Upper lobe of right lung (tissue), 1 donor: ENCODE data around the gene EXOSC7. TPM values are rescaled to one million over a fixed set of nuclear protein-coding genes. Genes with fewer than 3 reads are reported as not detected.

ENCODE experiments used
- ATAC-seq: fragments of 200-7000 bp; cut with Tn5 transposase; one replicate; pipeline ENCODE4 v1.9.1; 2020; ENCODE audit warnings: mild to moderate bottlenecking, moderate library complexity
- DNase-seq: peaks from one replicate; pipeline ENCODE4 v3.0.0-alpha.2; 2020
- H3K27ac ChIP-seq: fragments of 200-600 bp; one replicate; pipeline ENCODE4 v1.8.0; 2022
- H3K27me3 ChIP-seq: fragments of 200-600 bp; one replicate; pipeline ENCODE4 v1.8.0; 2022; ENCODE audit warnings: mild to moderate bottlenecking
- H3K36me3 ChIP-seq: fragments of 200-600 bp; one replicate; pipeline ENCODE4 v1.8.0; 2022
- H3K4me1 ChIP-seq: fragments of 200-600 bp; one replicate; pipeline ENCODE4 v1.8.0; 2022
- H3K4me3 ChIP-seq: fragments of 200-600 bp; one replicate; pipeline ENCODE4 v1.8.0; 2022; ENCODE audit warnings: mild to moderate bottlenecking
- H3K9me3 ChIP-seq: fragments of 200-600 bp; one replicate; pipeline ENCODE4 v1.8.0; 2022
- intact Hi-C: fragments of 100-400 bp; cut with DNase I; formaldehyde crosslinking; loops from one replicate; pipeline ENCODE4 v1.11.0; 2022
- total RNA-seq: library from RNA; stranded (reverse); fragmentation: NEBNext Ultra II Directional; extraction: Animal tissue kit (Norgen Biotek cat#: 25700); gene quantifications from one replicate; pipeline ENCODE4 v1.2.1, GENCODE V29; 2021
- TF ChIP-seq, protein P1 (sequence below): fragments of 200-600 bp; IDR thresholded peaks from one replicate; pipeline ENCODE4 v1.8.0; 2022; ENCODE audit warnings: antibody characterized with exemption
- donor health status: DM: no; HTN: yes; CAD: no; lungs with severe emphysema.

EXOSC7 gene
- total RNA-seq, 1 donor from 2014 or later, result 36.2 TPM

DNA sequence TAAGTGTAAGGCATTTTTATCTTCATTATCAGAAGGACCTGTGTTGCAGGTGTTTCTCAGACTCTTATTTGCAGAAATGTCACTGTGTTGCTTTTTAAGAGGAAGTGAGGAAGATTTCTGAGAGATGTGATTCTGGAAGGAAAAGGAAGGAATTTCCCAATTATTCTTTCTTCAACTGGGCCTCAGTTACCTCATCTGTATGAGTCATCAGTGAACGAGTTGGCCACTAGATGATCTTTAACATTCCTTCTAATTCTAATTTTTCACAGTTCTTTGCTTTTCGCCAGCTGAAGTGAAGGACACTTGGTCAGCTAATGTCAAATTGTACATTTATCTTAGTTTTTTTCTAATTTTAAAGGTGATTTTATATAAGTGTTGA, 79.0 kb downstream of the EXOSC7 start:
- H3K27me3 ChIP-seq, result no peaks in the 10 kb centered on the region
- no peaks in the 10 kb centered on the region for H3K9me3 ChIP-seq
- peak overlapping the region; percentile 12 for H3K27ac ChIP-seq
- TF ChIP-seq, protein P1, sequence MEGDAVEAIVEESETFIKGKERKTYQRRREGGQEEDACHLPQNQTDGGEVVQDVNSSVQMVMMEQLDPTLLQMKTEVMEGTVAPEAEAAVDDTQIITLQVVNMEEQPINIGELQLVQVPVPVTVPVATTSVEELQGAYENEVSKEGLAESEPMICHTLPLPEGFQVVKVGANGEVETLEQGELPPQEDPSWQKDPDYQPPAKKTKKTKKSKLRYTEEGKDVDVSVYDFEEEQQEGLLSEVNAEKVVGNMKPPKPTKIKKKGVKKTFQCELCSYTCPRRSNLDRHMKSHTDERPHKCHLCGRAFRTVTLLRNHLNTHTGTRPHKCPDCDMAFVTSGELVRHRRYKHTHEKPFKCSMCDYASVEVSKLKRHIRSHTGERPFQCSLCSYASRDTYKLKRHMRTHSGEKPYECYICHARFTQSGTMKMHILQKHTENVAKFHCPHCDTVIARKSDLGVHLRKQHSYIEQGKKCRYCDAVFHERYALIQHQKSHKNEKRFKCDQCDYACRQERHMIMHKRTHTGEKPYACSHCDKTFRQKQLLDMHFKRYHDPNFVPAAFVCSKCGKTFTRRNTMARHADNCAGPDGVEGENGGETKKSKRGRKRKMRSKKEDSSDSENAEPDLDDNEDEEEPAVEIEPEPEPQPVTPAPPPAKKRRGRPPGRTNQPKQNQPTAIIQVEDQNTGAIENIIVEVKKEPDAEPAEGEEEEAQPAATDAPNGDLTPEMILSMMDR, result no peak
- peaks cover 20% of the 10 kb centered on the region for H3K4me1 ChIP-seq
- ATAC-seq (peak; percentile 41), DNase-seq (no peak)
- no peak overlapping the region for H3K4me3 ChIP-seq
- intact Hi-C loops, result no loop called here
- no peaks in the 10 kb centered on the region for H3K36me3 ChIP-seq

DNA sequence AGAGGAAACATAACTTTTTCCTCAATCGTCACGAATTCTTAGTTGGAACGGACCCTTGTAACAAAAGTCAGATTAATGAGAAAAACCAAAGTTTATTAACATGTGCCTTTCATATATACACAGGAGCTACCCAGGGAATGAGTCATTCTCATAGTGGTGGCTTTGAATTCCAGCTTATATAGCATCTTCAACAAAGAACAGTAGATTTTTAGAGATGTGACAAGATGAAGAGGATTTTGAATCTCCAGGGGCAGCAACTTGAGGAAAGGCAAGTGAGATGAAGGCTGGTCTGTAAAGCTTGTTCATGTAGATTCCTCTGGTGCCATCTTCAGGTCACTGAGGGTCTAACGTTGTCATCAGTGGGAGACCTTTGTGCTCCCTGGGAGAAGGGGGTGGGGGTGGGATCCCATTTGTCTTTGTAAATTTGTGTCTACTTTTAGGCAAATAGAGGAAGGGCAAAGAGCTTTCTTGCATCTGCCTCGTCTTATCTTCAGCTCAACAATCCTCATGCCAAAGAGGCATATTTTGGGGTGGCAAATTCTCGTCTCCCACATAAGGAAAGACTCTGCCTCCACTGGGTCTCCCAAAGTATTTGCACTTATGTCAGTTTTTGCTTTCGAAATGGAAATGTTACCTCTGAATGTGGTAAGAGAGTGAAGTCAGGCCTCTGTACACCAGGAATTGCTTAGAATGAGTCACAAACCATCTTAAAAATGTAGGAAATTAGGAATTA, 79.5 kb downstream of the EXOSC7 start:
- intact Hi-C loops, result no loop called here
- H3K36me3 ChIP-seq, result no peaks in the 10 kb centered on the region
- H3K4me1 ChIP-seq, result peaks cover 20% of the 10 kb centered on the region
- no peak overlapping the region for H3K4me3 ChIP-seq
- TF ChIP-seq, protein P1, result no peak
- no peaks in the 10 kb centered on the region for H3K9me3 ChIP-seq
- ATAC-seq (peak; percentile 65), DNase-seq (no peak)
- peak overlapping the region; percentile 12 for H3K27ac ChIP-seq
- no peaks in the 10 kb centered on the region for H3K27me3 ChIP-seq

DNA sequence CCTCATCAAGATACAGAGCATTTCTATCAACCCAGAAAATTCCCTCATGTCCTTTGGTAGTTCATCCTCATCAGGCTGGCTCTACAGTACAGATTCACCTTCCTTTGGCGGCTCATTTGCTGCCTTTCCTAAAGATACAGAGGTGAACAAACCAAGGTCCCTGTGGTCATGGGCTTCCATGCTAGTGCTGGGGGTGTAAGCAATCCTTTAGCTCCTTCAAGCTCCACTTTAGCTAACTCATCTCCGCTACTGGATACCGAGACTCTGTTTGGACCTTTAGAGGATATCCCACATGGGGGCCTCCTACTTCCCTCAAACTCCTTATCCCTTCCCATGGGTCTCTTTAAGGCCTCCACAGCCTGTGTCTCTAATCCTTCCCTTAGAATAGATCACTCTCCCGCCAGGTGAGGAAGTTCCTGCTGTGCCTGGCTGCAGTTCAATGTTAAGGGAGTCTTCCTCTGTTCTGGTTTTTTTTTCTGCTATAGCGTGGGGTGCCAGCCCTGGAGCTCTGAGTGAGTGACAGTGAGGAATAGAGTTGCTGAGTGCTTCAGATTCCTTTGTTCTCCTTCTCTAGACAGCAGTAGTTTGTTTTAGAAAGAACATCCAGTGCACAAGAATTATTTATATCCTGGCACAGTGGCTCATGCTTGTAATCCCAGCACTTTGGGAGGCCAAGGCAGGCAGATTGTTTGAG, 80.7 kb downstream of the EXOSC7 start:
- H3K9me3 ChIP-seq, result no peaks in the 10 kb centered on the region
- H3K4me1 ChIP-seq, result peaks cover 20% of the 10 kb centered on the region
- no peak for DNase-seq
- intact Hi-C loops, result no loop called here
- H3K27me3 ChIP-seq, result no peaks in the 10 kb centered on the region
- peak overlapping the region; percentile 36 for H3K27ac ChIP-seq
- H3K4me3 ChIP-seq, result no peak overlapping the region
- H3K36me3 ChIP-seq, result no peaks in the 10 kb centered on the region
- ATAC-seq, result peak; percentile 25
- TF ChIP-seq, protein P1, result no peak

DNA sequence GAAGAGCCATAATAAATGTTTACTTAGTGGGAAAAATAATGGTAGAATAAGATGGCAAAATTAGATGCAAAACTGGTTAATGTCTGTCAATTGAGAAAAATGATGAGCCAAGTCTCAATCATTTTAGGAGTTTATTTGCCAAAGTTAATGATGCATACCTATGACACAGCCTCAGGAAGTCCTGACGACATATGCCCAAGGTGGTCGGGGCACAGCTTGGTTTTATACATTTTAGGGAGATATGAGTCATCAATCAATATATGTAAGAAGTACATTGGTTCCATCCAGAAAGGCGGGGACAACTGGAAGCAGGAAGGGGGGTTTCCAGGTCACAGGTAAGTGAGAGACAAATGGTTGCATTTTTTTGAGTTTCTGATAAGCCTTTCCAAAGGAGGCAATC, 81.5 kb downstream of the EXOSC7 start:
- Histone ChIP-seq H3K4me3 (no peak overlapping the region), H3K36me3 (no peaks in the 10 kb centered on the region), H3K4me1 (peaks cover 20% of the 10 kb centered on the region), H3K27me3 (no peaks in the 10 kb centered on the region), H3K9me3 (no peaks in the 10 kb centered on the region), H3K27ac (peak overlapping the region; percentile 36)
- TF ChIP-seq, protein P1, result no peak
- ATAC-seq (no peak), DNase-seq (no peak)
- intact Hi-C loops, result no loop called here

DNA sequence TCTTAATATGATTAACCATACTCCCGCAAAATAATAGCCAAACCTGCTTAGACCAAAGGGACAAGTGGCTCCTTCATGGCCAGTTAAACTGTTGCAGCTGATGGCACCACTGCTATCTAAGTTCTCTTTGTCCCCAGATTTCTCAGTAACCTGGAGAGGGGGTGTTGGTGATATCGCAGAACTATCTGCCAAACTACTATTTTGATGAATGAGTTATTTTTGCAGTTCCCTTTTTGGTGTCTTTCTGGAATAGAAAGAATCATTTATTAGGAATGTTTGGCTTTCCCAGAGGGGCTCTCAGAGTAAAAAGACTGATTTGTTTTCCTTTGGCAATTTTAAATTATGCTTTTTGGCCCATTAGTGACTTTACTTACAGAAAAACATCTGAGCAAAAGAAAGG, 83.1 kb downstream of the EXOSC7 start:
- no peak overlapping the region for H3K27ac ChIP-seq

More for the DNA sequence above, 83.1 kb downstream of the EXOSC7 start:
- no peaks in the 10 kb centered on the region for H3K27me3 ChIP-seq
- no peak for ATAC-seq
- peaks cover 20% of the 10 kb centered on the region for H3K4me1 ChIP-seq
- intact Hi-C loops, result no loop called here
- no peak for DNase-seq
- H3K4me3 ChIP-seq, result no peak overlapping the region
- TF ChIP-seq, protein P1, result no peak
- H3K9me3 ChIP-seq, result no peaks in the 10 kb centered on the region
- no peaks in the 10 kb centered on the region for H3K36me3 ChIP-seq
